GM20000 (cell line): ENCODE results near the gene SGCB.
A peak's percentile ranks its signal among the peaks of the same experiment; 100 is the strongest.

ENCODE experiments used
- DNase-seq: peaks from one replicate; pipeline ENCODE4 v3.0.0; 2012; ENCODE audit warnings: low spot score
- TF ChIP-seq, protein P1 (sequence below): IDR thresholded peaks from 2 replicates; pipeline ENCODE4 v1.5.1; 2012; ENCODE audit warnings: mild to moderate bottlenecking, control low read depth; ENCODE audit errors: extremely low read depth, missing control alignments

The SGCB gene

DNA sequence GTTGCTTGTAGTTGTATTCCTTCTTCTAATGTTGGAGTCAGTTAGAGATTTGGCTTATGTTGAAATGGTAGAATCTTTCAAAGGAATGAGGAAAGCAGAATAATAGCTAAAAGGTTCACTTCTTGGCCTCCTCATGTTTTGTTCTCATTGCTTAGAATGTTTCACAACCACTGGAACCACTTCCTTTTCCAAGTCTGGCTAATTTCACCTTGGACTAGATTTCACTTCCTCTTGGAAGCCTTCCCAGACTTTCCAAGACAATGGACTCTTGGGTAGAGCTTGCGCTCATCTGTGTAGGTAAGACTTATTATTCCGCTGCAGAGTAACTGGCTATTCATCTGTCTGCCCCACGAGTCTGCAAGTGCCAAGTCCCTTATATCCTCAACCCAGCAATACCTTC, 21.3 kb upstream of the SGCB start:
- no peak for DNase-seq
- TF ChIP-seq, protein P1, sequence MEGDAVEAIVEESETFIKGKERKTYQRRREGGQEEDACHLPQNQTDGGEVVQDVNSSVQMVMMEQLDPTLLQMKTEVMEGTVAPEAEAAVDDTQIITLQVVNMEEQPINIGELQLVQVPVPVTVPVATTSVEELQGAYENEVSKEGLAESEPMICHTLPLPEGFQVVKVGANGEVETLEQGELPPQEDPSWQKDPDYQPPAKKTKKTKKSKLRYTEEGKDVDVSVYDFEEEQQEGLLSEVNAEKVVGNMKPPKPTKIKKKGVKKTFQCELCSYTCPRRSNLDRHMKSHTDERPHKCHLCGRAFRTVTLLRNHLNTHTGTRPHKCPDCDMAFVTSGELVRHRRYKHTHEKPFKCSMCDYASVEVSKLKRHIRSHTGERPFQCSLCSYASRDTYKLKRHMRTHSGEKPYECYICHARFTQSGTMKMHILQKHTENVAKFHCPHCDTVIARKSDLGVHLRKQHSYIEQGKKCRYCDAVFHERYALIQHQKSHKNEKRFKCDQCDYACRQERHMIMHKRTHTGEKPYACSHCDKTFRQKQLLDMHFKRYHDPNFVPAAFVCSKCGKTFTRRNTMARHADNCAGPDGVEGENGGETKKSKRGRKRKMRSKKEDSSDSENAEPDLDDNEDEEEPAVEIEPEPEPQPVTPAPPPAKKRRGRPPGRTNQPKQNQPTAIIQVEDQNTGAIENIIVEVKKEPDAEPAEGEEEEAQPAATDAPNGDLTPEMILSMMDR = no peak

DNA sequence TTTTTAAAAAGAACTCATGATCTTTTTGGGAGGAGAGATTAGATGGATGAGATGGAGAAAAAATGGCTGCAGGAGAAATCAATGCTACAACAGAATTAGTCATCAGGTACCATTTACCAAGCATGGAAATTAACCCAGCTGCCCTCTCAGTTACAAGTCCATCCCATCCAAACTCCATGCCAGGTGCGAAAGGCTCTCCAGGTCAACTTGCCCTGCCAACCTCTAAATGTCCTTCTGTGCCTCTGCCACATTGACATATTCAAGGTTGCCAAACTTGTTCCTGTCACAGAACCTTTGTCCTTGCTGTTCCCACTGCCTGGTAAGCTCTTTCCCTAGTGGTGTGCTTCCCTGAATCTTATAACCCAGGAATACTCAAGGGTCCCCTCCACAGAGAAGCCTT, 20.2 kb upstream of the SGCB start:
- no peak for DNase-seq
- TF ChIP-seq, protein P1 = no peak

DNA sequence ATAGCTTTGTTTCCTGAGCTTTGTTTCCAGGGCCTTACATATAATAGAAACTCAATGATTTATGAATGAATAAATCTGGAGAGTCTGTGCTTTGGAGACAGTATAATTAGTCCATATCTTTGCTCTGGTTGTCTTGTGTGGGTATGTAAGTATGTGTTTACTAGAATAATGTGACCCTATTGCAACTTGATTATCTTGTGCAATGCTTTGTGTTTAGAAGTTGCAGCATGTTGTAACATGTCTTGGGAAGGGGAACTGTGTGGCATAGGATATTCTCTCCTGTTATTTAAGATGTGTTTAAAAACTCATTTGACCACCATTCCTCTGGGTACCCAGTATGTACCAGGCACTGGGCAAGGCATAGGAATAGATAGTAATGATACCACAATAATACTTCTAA, 19.1 kb upstream of the SGCB start:
- no peak for DNase-seq
- TF ChIP-seq, protein P1 = no peak

DNA sequence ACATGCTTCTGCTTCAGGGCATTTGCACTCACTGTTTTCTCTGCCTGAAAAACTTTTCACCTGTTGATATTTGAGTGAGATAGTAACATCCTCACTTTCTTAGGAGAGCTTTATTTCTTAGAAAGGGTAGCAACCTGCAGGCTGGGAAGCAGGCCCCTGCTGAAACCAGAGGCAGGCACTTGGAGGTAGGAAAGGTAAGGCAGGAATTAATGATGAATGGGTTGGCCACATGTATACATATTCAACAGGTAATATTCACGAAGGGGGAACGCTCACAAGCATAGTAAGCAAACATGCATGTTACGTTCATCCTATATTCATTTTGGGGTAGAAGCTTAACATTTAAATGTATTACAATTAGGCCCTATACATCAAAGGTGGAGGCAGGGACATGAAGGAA, 16.2 kb upstream of the SGCB start:
- TF ChIP-seq, protein P1 = no peak
- DNase-seq = no peak

DNA sequence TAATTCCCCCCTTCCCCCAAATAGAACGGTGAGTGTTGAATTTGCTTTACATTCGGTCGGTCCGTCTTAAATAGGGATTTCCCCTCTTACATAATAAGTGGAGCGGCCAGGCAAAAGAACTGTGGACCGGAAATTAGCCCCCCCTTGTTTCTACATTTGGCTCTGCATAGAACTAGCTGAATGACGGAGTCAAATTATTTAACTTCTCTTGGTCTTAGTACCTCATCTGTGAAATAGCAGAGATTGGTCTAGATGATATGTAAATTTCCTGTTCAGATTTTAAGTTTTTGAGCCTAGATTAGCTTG, 14.3 kb upstream of the SGCB start:
- DNase-seq = peak; percentile 79
- TF ChIP-seq, protein P1 = no peak

DNA sequence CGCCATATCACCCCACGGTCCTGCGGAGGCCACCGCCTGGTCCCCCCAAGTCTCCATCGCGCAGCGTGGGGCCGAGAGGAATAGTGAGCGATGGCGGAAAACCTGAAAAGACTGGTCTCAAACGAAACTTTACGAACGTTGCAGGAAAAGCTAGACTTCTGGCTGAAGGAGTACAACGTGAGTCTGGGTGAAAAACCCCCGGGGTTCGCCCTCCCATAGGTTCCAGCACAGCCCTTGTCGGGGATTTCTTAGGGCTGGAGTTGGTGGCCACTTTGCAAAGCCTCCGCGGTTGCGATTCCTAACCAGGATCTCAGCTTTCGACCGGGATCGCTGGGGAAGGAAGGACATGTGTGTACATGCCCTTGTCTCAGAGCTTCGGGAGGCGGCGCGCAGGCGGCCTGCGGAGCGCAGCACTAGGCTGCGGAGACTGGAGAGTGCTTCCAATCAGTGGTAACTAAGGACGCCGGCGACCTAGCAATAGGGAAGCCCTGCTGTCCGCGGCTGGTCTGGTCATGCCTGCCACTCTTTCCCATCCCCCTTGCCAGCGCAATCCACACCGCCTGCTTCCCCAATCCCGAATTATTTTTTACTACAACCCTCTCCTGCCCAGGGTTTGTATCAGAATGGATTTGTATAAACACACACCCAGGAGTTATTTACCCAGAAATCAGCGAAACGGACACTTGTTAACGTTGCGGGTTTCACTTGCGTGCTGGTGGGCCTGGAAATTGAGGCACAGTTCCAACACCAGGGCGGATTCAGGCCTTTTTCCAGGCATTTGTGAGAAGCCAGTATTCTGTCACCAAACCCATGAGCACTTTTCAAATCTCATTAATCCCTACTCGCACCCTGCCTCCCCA, 13.7 kb upstream of the SGCB start:
- TF ChIP-seq, protein P1 = no peak
- peak; percentile 70 for DNase-seq

DNA sequence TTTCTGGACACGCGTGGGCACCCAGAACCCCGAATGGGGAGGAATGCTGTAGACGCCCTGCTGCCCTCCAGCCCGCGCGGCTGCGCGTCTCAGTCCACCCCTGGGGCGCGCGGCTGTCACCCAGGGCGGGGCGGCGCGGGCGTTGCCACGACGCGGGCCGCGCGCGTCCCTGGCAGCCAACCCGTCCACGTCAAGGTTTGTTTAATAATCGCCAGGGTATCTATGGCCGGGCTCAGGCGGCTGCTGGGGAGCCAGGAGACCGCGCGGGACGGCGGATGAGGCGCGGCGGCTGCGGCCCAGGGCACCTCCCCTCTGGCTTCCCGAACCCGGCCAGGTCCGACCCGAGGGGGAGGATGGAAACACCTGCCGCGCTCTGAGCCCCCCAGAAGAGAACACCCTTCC, 13.1 kb upstream of the SGCB start, which contains the start of gene SPATA18:
TSS of gene SPATA18 (plus strand) at position 92 of the 402 bp plus-strand sequence. CDS start 401 bp downstream, outside the sequence.
- TF ChIP-seq, protein P1 = no peak
- peak; percentile 62 for DNase-seq
